Cardiac fibroblast (primary cell): ENCODE measurements around the gene UBE2E2.

ENCODE experiments used
- DNase-seq, 2 donors: peaks; one replicate each; pipeline versions ENCODE4 v3.0.0 to v3.0.0-alpha.2; 2010; ENCODE audit warnings: low read depth in 2 of 2
- H3K4me3 ChIP-seq, 2 donors: replicated peaks in 1 of 2; 1 replicate in 1 of 2; 2 replicates in 1 of 2; pipeline ENCODE4 v1.5.1; 2011; ENCODE audit warnings: low read depth in 2 of 2, low read length in 2 of 2, mild to moderate bottlenecking in 2 of 2, moderate library complexity in 1 of 2
- TF ChIP-seq, protein P1 (sequence below): IDR thresholded peaks from one replicate; pipeline ENCODE4 v1.5.1; 2011; ENCODE audit warnings: low read depth, mild to moderate bottlenecking, low read length, inconsistent platforms

Gene UBE2E2

GRCh38 chr3:23489300-23490158 is 286.4 kb downstream of the UBE2E2 start:
- TF ChIP-seq, protein P1, sequence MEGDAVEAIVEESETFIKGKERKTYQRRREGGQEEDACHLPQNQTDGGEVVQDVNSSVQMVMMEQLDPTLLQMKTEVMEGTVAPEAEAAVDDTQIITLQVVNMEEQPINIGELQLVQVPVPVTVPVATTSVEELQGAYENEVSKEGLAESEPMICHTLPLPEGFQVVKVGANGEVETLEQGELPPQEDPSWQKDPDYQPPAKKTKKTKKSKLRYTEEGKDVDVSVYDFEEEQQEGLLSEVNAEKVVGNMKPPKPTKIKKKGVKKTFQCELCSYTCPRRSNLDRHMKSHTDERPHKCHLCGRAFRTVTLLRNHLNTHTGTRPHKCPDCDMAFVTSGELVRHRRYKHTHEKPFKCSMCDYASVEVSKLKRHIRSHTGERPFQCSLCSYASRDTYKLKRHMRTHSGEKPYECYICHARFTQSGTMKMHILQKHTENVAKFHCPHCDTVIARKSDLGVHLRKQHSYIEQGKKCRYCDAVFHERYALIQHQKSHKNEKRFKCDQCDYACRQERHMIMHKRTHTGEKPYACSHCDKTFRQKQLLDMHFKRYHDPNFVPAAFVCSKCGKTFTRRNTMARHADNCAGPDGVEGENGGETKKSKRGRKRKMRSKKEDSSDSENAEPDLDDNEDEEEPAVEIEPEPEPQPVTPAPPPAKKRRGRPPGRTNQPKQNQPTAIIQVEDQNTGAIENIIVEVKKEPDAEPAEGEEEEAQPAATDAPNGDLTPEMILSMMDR = no peak
- peak in 1 of 2 donors; percentile 18 for DNase-seq
- no peak overlapping the region for H3K4me3 ChIP-seq

DNA sequence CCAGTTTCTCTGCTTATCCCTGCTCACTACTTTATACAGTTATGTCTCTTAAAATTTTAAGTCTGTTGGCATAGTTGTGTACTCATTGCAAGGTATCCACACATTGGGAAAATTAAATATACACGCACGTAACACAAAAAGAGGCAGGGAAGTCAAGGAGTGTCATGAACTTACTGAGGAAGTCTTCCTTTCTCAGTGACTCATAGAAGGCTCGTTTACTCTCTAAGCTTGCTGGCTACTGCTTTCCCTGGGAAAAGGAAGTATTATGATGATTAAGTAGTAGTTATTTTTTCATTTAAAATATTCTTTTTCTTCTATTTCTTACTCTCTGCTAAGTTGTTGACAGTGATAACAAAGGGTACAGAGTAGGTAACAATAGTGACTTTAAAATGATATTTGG is 287.3 kb downstream of the UBE2E2 start:
- H3K4me3 ChIP-seq = no peak overlapping the region
- peak; percentile 65 to 82 for DNase-seq
- TF ChIP-seq, protein P1 = no peak

DNA sequence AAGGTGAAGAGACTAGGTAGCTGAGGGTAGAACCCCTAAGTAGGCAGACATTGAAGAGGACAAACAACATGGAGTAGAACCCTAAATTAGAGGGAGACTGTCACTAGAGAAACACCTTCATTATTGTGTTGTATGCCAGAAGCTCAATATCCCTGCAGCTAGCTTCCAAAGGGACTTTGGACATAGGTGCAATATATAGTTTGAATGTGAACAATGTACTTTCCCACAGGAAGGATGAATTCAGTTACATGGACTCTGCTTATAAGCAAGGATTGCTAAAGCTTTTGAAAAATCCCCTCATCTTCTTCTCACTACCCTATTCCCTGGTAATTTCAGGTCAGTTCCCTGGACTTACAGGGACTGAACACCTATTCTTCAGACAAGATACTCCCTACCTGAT is 288.9 kb downstream of the UBE2E2 start:
- no peak for DNase-seq
- TF ChIP-seq, protein P1 = no peak
- no peak overlapping the region for H3K4me3 ChIP-seq

GRCh38 chr3:23493889-23494288 is 290.8 kb downstream of the UBE2E2 start:
- TF ChIP-seq, protein P1 = no peak
- no peak overlapping the region for H3K4me3 ChIP-seq
- no peak for DNase-seq

DNA sequence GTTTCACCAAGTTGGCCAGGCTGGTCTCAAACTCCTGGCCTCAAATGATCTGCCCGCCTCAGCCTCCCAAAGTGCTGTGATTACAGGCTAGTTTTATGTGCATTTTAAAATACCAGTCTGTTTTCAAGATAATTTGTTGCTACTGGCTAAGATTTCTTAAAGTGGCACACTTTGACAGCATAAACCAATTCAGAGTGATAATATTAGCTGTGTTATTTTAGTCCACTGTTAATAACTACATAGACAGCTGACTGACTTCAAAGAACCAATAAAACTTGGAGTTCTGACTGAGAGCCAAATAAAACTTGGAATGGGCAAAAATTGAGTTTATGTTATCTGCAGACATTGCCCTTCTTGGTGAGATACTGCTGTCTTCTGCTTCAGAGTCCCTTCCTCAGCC is 291.8 kb downstream of the UBE2E2 start:
- TF ChIP-seq, protein P1 = no peak
- DNase-seq = no peak
- H3K4me3 ChIP-seq = no peak overlapping the region

DNA sequence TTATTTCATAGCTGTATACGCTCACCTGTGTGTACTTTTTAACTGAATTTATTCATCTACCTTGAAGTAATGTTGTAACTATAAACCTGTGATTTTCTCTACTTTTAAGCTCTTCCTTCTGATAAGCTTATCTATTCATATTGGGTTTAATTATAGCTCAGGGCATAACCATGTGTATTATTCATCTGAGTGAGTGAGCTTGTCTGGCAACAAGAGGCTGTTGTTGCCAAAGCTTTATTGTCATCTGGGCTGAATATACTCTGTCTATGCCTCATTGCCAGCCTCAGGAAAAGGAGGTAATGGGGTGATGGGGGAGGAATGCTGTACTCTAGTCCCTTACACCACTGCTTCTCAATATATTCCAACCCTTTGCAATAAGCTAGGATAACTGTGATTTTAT is 292.4 kb downstream of the UBE2E2 start:
- TF ChIP-seq, protein P1 = no peak
- peak; percentile 39 to 64 for DNase-seq
- H3K4me3 ChIP-seq = no peak overlapping the region
